Pancreas (tissue), 10 donors: ENCODE results near the gene PAM16. TPM values are rescaled to one million over a fixed set of nuclear protein-coding genes. Genes with fewer than 3 reads are reported as not detected.
A peak's percentile ranks its signal among the peaks of the same experiment; 100 is the strongest.
"Not testable (repeated sequence)": the region's sequence is repeated elsewhere in the genome, so short reads cannot be mapped to it uniquely, and the experiment has no call there.

ENCODE experiments used
- ATAC-seq, 4 donors: fragments of 200-7000 bp; cut with Tn5 transposase; one replicate each; pipeline versions ENCODE4 v1.8.0 to v1.9.1; 2020; ENCODE audit warnings: mild to moderate bottlenecking in 4 of 4, moderate library complexity in 4 of 4
- DNase-seq, 6 donors: peaks; one replicate each; pipeline ENCODE4 v3.0.0-alpha.2; 2020
- FAIRE-seq: peaks from 2 replicates; lab custom pipeline; 2012; peaks lifted over from hg19 to GRCh38; lab: Jason Lieb, UNC
- H3K27ac ChIP-seq, 4 donors: fragments of 200-600 bp; sonication (generic); 1 replicate in 3 of 4; 2 replicates in 1 of 4; pipeline versions ENCODE4 v1.5.0 to v1.8.0; 2020
- H3K27me3 ChIP-seq, 4 donors: fragments of 200-600 bp; one replicate each; pipeline ENCODE4 v1.8.0; 2021
- H3K36me3 ChIP-seq, 3 donors: fragments of 200-600 bp; sonication (generic) in 1 of 3; one replicate each; pipeline versions ENCODE4 v1.5.0 to v1.8.0; 2020 to 2021
- H3K4me1 ChIP-seq, 3 donors: fragments of 200-600 bp; one replicate each; pipeline ENCODE4 v1.8.0; 2021
- H3K4me3 ChIP-seq, 4 donors: fragments of 200-600 bp; sonication (generic) in 2 of 4; one replicate each; pipeline versions ENCODE4 v1.5.0 to v1.8.0; 2020 to 2021
- H3K9me3 ChIP-seq, 4 donors: fragments of 200-600 bp; one replicate each; pipeline ENCODE4 v1.8.0; 2021
- CTCF ChIP-seq, 4 donors: fragments of 200-600 bp; sonication (generic) in 3 of 4; IDR thresholded peaks; one replicate each; pipeline versions ENCODE4 v1.5.0 to v1.8.0; 2021; ENCODE audit warnings: antibody characterized with exemption in 4 of 4
- WGBS, 2 donors: extraction: QIAGEN DNeasy Blood & Tissue Kit; methylation state at CpG; one replicate each; pipeline ENCODE4 v1.1.7; 2013; 5-methylcytosine and 5-hydroxymethylcytosine counted together
- intact Hi-C, 3 donors: fragments of 100-400 bp; cut with DNase I; formaldehyde crosslinking; loops; one replicate each; pipeline versions ENCODE4 v1.11.1 to v1.14.2; 2022
- polyA plus RNA-seq, 2 donors: library from polyadenylated mRNA; stranded (reverse); fragments of 200-250 nt; gene quantifications; one replicate each; pipeline ENCODE4 v1.2.3, GENCODE V29; 2013
- total RNA-seq, 6 donors: library from RNA; stranded (reverse); fragmentation: NEBNext Ultra II Directional in 4 of 6; extraction: Animal tissue kit (Norgen Biotek cat#: 25700) in 4 of 6; gene quantifications; one replicate each; pipeline versions ENCODE4 v1.2.1 to v1.2.4, GENCODE V29; 2021 to 2023
- donor health status: healthy with polysubstance abuse.
- donor health status: DM: no; HTN: no; CAD: no; lungs with moderate emphysema.
- donor health status: DM: no; HTN: no; CAD: no.
- donor health status: control.
- donor health status: control.
- donor health status: Bipolar disorder and iron deficiency.
- donor health status: DM: yes; HTN: yes; CAD: no.
- donor health status: DM: no; HTN: no; CAD: no.
- donor health status: DM: no; HTN: no; CAD: no.
- donor health status: DM: yes; HTN: yes; CAD: no.

PAM16 gene
- total RNA-seq (10 to 100 TPM; 12.2 to 29.6 (median 22.7) TPM), polyA plus RNA-seq (100 to 1,000 TPM in 1 of 2 donors, 10 to 100 TPM in 1; 69.6 to 106 TPM)

GRCh38 chr16:4350787-4351659, at the start of gene PAM16:
Gene PAM16, minus strand, starts transcription at chr16:4351321. Its CDS starts 87 bp downstream, at chr16:4351234.
- peak; percentile 94 to 99 (median 97) for DNase-seq
- intact Hi-C loops = no loop called here
- Histone ChIP-seq H3K4me1 (peaks cover 2 to 22% (median 5%) of the 10 kb centered on the region in 3 donors), H3K4me3 (peak within 1 kb of the TSS; percentile 63 to 98 (median 81)), H3K36me3 (no peaks in the 10 kb centered on the region), H3K9me3 (no peaks in the 10 kb centered on the region), H3K27ac (peak within 1 kb of the TSS; percentile 40 to 84 (median 56)), H3K27me3 (no peaks in the 10 kb centered on the region)
- TF ChIP-seq CTCF (IDR thresholded peaks at IDR 0.05) = no peak
- ATAC-seq = peak; percentile 94 to 96 (median 94)
- WGBS, 2 donors = 0 to 1% methylated on average over 53 to 81 of the region's 81 CpGs
- no peak for FAIRE-seq

- intact Hi-C loops = no loop called here
- no peak for FAIRE-seq
These were observed 48.0 kb upstream of the PAM16 start for GRCh38 chr16:4399001-4399730.

GRCh38 chr16:4395055-4395726, 44.1 kb upstream of the PAM16 start:
- no peak for ATAC-seq
- no peak overlapping the region for H3K27ac ChIP-seq

More at GRCh38 chr16:4399001-4399730, 48.0 kb upstream of the PAM16 start:
- TF ChIP-seq CTCF (IDR thresholded peaks at IDR 0.05) = no peak
- no peak for ATAC-seq
- WGBS, 2 donors = 92 to 93% methylated on average over 9 of the region's 9 CpGs
- Histone ChIP-seq H3K36me3 (no peaks in the 10 kb centered on the region), H3K27me3 (no peaks in the 10 kb centered on the region), H3K9me3 (no peaks in the 10 kb centered on the region), H3K4me1 (no peaks in the 10 kb centered on the region), H3K27ac (no peak overlapping the region), H3K4me3 (no peak overlapping the region)
- no peak for DNase-seq

GRCh38 chr16:4393850-4394249, 42.7 kb upstream of the PAM16 start:
- H3K9me3 ChIP-seq, H3K27me3 ChIP-seq, H3K27ac ChIP-seq, H3K4me3 ChIP-seq, ATAC-seq, H3K4me1 ChIP-seq, intact Hi-C loops, H3K36me3 ChIP-seq, FAIRE-seq: not testable (repeated sequence)
- peak in 1 of 6 donors; percentile 11 for DNase-seq
- 96 to 97% methylated on average over 15 of the region's 15 CpGs for WGBS, 2 donors

More at GRCh38 chr16:4395055-4395726, 44.1 kb upstream of the PAM16 start:
- DNase-seq (peak in 2 of 6 donors; percentile 12 to 44), FAIRE-seq (no peak)
- no peaks in the 10 kb centered on the region for H3K27me3 ChIP-seq
- H3K4me3 ChIP-seq = no peak overlapping the region
- no peaks in the 10 kb centered on the region for H3K4me1 ChIP-seq
- no peak for TF ChIP-seq CTCF (IDR thresholded peaks at IDR 0.05)
- 81 to 84% methylated on average over 9 of the region's 9 CpGs for WGBS, 2 donors
- H3K9me3 ChIP-seq = no peaks in the 10 kb centered on the region
- no peaks in the 10 kb centered on the region for H3K36me3 ChIP-seq
- intact Hi-C loops = no loop called here

- intact Hi-C loops = no loop called here
- DNase-seq = peak in 1 of 6 donors; percentile 45
- Histone ChIP-seq H3K36me3 (no peaks in the 10 kb centered on the region), H3K27ac (peak overlapping the region in 2 of 4 donors; percentile 8 to 11), H3K4me1 (no peaks in the 10 kb centered on the region), H3K27me3 (no peaks in the 10 kb centered on the region), H3K9me3 (no peaks in the 10 kb centered on the region), H3K4me3 (no peak overlapping the region)
- 78 to 79% methylated on average over 6 of the region's 6 CpGs for WGBS, 2 donors
- ATAC-seq = peak in 3 of 4 donors; percentile 8 to 26 (median 17)
- no peak for FAIRE-seq
- TF ChIP-seq CTCF (IDR thresholded peaks at IDR 0.05) = no peak
These were observed 42.1 kb upstream of the PAM16 start for GRCh38 chr16:4393240-4393600.
